H1 (cell line): ENCODE data around the gene TAF4. TPM values are rescaled to one million over a fixed set of nuclear protein-coding genes. Genes with fewer than 3 reads are reported as not detected.

Source experiments
- CTCF ChIA-PET: fragments of 300-600 bp; sonication (Branson Sonifier 250); formaldehyde crosslinking; loops from one replicate; lab custom pipeline; 2021; ENCODE audit not compliant: partially characterized antibody; lab: Charles Lee
- POLR2A ChIA-PET: fragments of 300-600 bp; sonication (Branson Sonifier 250); formaldehyde crosslinking; loops from one replicate; lab custom pipeline; 2021; ENCODE audit warnings: inconsistent platforms; ENCODE audit not compliant: partially characterized antibody; lab: Charles Lee
- DNase-seq, 2 experiments: peaks; one replicate each; pipeline versions ENCODE4 v3.0.0 to v3.0.0-alpha.2; 2010 to 2022; ENCODE audit warnings: low spot score in 2 of 2, low read depth in 1 of 2, mixed read lengths in 1 of 2
- FAIRE-seq: peaks from 2 replicates; lab custom pipeline; 2011; peaks lifted over from hg19 to GRCh38; lab: Jason Lieb, UNC
- H2AFZ ChIP-seq: 2 replicates; pipeline ENCODE4 v1.8.1; 2012; ENCODE audit warnings: low read length, inconsistent platforms
- H2AK5ac ChIP-seq: 2 replicates; pipeline ENCODE4 v1.6.1; 2013; ENCODE audit warnings: low read depth, low read length
- H2BK120ac ChIP-seq: replicated peaks from 2 replicates; pipeline ENCODE3; 2013; ENCODE audit warnings: low read depth, low read length, inconsistent platforms
- H2BK12ac ChIP-seq: 2 replicates; pipeline ENCODE4 v1.6.1; 2013; ENCODE audit warnings: low read depth, low read length
- H2BK15ac ChIP-seq: 2 replicates; pipeline ENCODE4 v1.6.1; 2013; ENCODE audit warnings: low read length
- H2BK20ac ChIP-seq: 2 replicates; pipeline ENCODE4 v1.6.1; 2013; ENCODE audit warnings: low read length
- H2BK5ac ChIP-seq: 2 replicates; pipeline ENCODE4 v1.6.1; 2013; ENCODE audit warnings: low read depth, low read length
- H3K14ac ChIP-seq: 2 replicates; pipeline ENCODE4 v1.6.1; 2013; ENCODE audit warnings: inconsistent platforms; ENCODE audit not compliant: insufficient read length
- H3K18ac ChIP-seq: 2 replicates; pipeline ENCODE4 v1.6.1; 2013; ENCODE audit warnings: low read length; ENCODE audit errors: extremely low read depth
- H3K23ac ChIP-seq: 2 replicates; pipeline ENCODE4 v1.6.1; 2013; ENCODE audit warnings: inconsistent platforms; ENCODE audit not compliant: insufficient read length
- H3K23me2 ChIP-seq: 2 replicates; pipeline ENCODE4 v1.6.1; 2013; ENCODE audit warnings: low read depth, low read length
- H3K27ac ChIP-seq: 2 replicates; pipeline ENCODE4 v1.6.1; 2011; ENCODE audit warnings: low read depth, low read length, inconsistent platforms
- H3K27me3 ChIP-seq, 4 experiments: replicated peaks in 1 of 4; 1 replicate in 1 of 4; 2 replicates in 3 of 4; pipeline versions ENCODE4 v1.6.1 to v1.8.1; 2011 to 2013; ENCODE audit warnings: low read length in 3 of 4, mild to moderate bottlenecking in 3 of 4, inconsistent platforms in 2 of 4, mixed read lengths in 2 of 4, moderate library complexity in 1 of 4; ENCODE audit not compliant: control insufficient read depth in 3 of 4, insufficient read depth in 3 of 4; ENCODE audit errors: extremely low read depth in 1 of 4
- H3K36me3 ChIP-seq, 4 experiments: 2 replicates each; pipeline versions ENCODE4 v1.6.1 to v1.8.1; 2011 to 2013; ENCODE audit warnings: mild to moderate bottlenecking in 4 of 4, low read length in 3 of 4, moderate library complexity in 2 of 4, control low read depth in 1 of 4, inconsistent platforms in 1 of 4; ENCODE audit not compliant: insufficient read depth in 4 of 4, control insufficient read depth in 2 of 4
- H3K4ac ChIP-seq: replicated peaks from 2 replicates; pipeline ENCODE3; 2013; ENCODE audit warnings: low read length, low read depth, mixed read lengths, inconsistent platforms; ENCODE audit not compliant: insufficient read length
- H3K4me1 ChIP-seq, 4 experiments: replicated peaks in 1 of 4; 1 replicate in 1 of 4; 2 replicates in 3 of 4; pipeline versions ENCODE4 v1.6.1 to v1.8.1; 2011 to 2013; ENCODE audit warnings: low read length in 3 of 4, inconsistent platforms in 2 of 4, mixed read lengths in 1 of 4; ENCODE audit not compliant: insufficient read depth in 4 of 4, control insufficient read depth in 3 of 4
- H3K4me2 ChIP-seq, 2 experiments: 2 replicates each; pipeline versions ENCODE4 v1.6.1 to v1.8.1; 2011 to 2013; ENCODE audit warnings: low read depth in 2 of 2, low read length in 2 of 2, control low read depth in 1 of 2, inconsistent platforms in 1 of 2, mild to moderate bottlenecking in 1 of 2; ENCODE audit not compliant: insufficient read depth in 1 of 2
- H3K4me3 ChIP-seq, 4 experiments: fragments of 200-600, 300-600 bp in 1 of 4; sonication (generic), shearing (Covaris generic), sonication (Bioruptor Twin) in 1 of 4; 2 replicates each; pipeline versions ENCODE4 v1.5.1 to v1.8.1; 2011 to 2016; ENCODE audit warnings: low read length in 4 of 4, low read depth in 3 of 4, control low read depth in 2 of 4, inconsistent platforms in 2 of 4, mild to moderate bottlenecking in 2 of 4, mixed read lengths in 1 of 4, moderate library complexity in 1 of 4; ENCODE audit not compliant: insufficient read depth in 2 of 4; ENCODE audit errors: extremely low read depth in 1 of 4
- H3K56ac ChIP-seq: replicated peaks from 2 replicates; pipeline ENCODE3; 2013; ENCODE audit warnings: low read depth, mild to moderate bottlenecking, mixed read lengths, low read length, inconsistent platforms; ENCODE audit not compliant: insufficient read length
- H3K79me1 ChIP-seq: 2 replicates; pipeline ENCODE4 v1.6.1; 2013; ENCODE audit warnings: low read depth, low read length, control low read depth
- H3K79me2 ChIP-seq, 2 experiments: 2 replicates each; pipeline versions ENCODE4 v1.6.1 to v1.8.1; 2012 to 2013; ENCODE audit warnings: low read length in 2 of 2, mild to moderate bottlenecking in 2 of 2, inconsistent platforms in 1 of 2; ENCODE audit not compliant: insufficient read depth in 2 of 2, control insufficient read depth in 1 of 2
- H3K9ac ChIP-seq, 4 experiments: replicated peaks in 1 of 4; 1 replicate in 1 of 4; 2 replicates in 3 of 4; pipeline versions ENCODE4 v1.6.1 to v1.8.1; 2011 to 2013; ENCODE audit warnings: low read depth in 3 of 4, low read length in 3 of 4, control low read depth in 2 of 4, mild to moderate bottlenecking in 2 of 4, moderate library complexity in 2 of 4, inconsistent platforms in 1 of 4; ENCODE audit errors: extremely low read depth in 1 of 4
- H3K9me3 ChIP-seq, 2 experiments: 2 replicates each; pipeline versions ENCODE4 v1.6.1 to v1.8.1; 2012 to 2013; ENCODE audit warnings: mild to moderate bottlenecking in 2 of 2, moderate library complexity in 2 of 2, control low read depth in 1 of 2, inconsistent platforms in 1 of 2, low read depth in 1 of 2, low read length in 1 of 2, mixed read lengths in 1 of 2; ENCODE audit not compliant: insufficient read depth in 2 of 2
- H4K20me1 ChIP-seq, 2 experiments: replicated peaks in 1 of 2; 2 replicates each; pipeline versions ENCODE3 to v1.8.1; 2011 to 2013; ENCODE audit warnings: inconsistent platforms in 2 of 2, low read length in 2 of 2, mild to moderate bottlenecking in 1 of 2; ENCODE audit not compliant: insufficient read depth in 2 of 2, control insufficient read depth in 1 of 2
- H4K5ac ChIP-seq: 2 replicates; pipeline ENCODE4 v1.6.1; 2013; ENCODE audit warnings: low read length, low read depth, mixed read lengths, inconsistent platforms; ENCODE audit not compliant: insufficient read length
- H4K8ac ChIP-seq: 2 replicates; pipeline ENCODE4 v1.8.0; 2013; ENCODE audit warnings: mild to moderate bottlenecking, moderate library complexity, low read length, inconsistent platforms; ENCODE audit not compliant: insufficient read depth; ENCODE audit errors: extremely low read depth
- H4K91ac ChIP-seq: replicated peaks from 2 replicates; pipeline ENCODE3; 2013; ENCODE audit warnings: low read length, mixed read lengths, inconsistent platforms; ENCODE audit not compliant: insufficient read length
- KDM1A ChIP-seq: fragments of 200-600, 300-600 bp; sonication (generic); IDR thresholded peaks from 2 replicates; pipeline ENCODE4 v1.7.1; 2016; ENCODE audit warnings: mild to moderate bottlenecking, low read length, borderline replicate concordance
- WGBS, 2 experiments: shearing (Covaris generic) in 1 of 2; methylation state at CpG; one replicate each; pipeline versions ENCODE4 v1.1.6 to v1.1.7; 2013 to 2015; ENCODE audit warnings: low lambda C conversion rate in 2 of 2, mixed read lengths in 2 of 2, inconsistent platforms in 1 of 2, low coverage in 1 of 2, missing lambda C conversion rate in 1 of 2; ENCODE audit not compliant: insufficient replicate concordance in 2 of 2, insufficient coverage in 1 of 2, insufficient read length in 1 of 2; ENCODE audit errors: extremely low coverage in 1 of 2, missing lambda C conversion rate in 1 of 2; 5-methylcytosine and 5-hydroxymethylcytosine counted together
- polyA plus RNA-seq, 7 experiments: library from polyadenylated mRNA; depleted of rRNA in 3 of 7; stranded (reverse) in 5 of 7; unstranded in 2 of 7; fragments of >200 nt in 5 of 7; fragments of 200-250 nt in 2 of 7; gene quantifications; 1 replicate in 5 of 7; 2 replicates in 1 of 7; 4 replicates in 1 of 7; pipeline versions ENCODE4 v1.2.1 to v1.2.3, GENCODE V29; 2011 to 2013; ENCODE audit warnings: missing spikeins in 2 of 7, mixed read lengths in 2 of 7
- total RNA-seq: library from RNA; stranded (reverse); fragmentation: NEBNext Ultra II Directional; extraction: Animal tissue kit (Norgen Biotek cat#: 25700); gene quantifications from 2 replicates; pipeline ENCODE4 v1.2.1, GENCODE V29; 2021

Gene TAF4
- total and polyA plus RNA-seq, 2 of the 8 experiments (the other 6 are each of a cell fraction or from before 2014, with no cell fraction given): 16.0 to 30.1 TPM

GRCh38 chr20:61929561-61929960 is 136.1 kb downstream of the TAF4 start:
- H3K36me3 ChIP-seq: no peaks in the 10 kb centered on the region; a peak in 1 of 8 replicates
- no peak overlapping the region for H2AFZ ChIP-seq
- no peak overlapping the region for H2BK5ac ChIP-seq
- no peak overlapping the region for H3K18ac ChIP-seq
- no peaks in the 10 kb centered on the region for H3K79me2 ChIP-seq
- H3K27me3 ChIP-seq: peaks cover 0 to 2% (median 0%) of the 10 kb centered on the region in 4 experiments; a peak in 1 of 7 replicates
- no peak overlapping the region for H2BK12ac ChIP-seq
- no peak overlapping the region for H3K56ac ChIP-seq
- no peak overlapping the region for H3K4me3 ChIP-seq
- H3K14ac ChIP-seq: no peak overlapping the region
- no peak overlapping the region for H2BK15ac ChIP-seq
- H4K8ac ChIP-seq: peak overlapping the region; percentile 51; the same call in 1 of the 2 replicates
- H3K9me3 ChIP-seq: no peaks in the 10 kb centered on the region; a peak in 1 of 4 replicates
- H2BK20ac ChIP-seq: no peak overlapping the region
- H3K79me1 ChIP-seq: no peaks in the 10 kb centered on the region
- H3K27ac ChIP-seq: no peak overlapping the region
- H2AK5ac ChIP-seq: 0 out of 2 replicates have a peak overlapping the region, but pooled peaks have one; percentile 75
- no peak overlapping the region for H3K9ac ChIP-seq
- FAIRE-seq (no peak), DNase-seq (no peak)
- ChIA-PET POLR2A (no interaction called here), CTCF (no interaction called here)
- H3K4me1 ChIP-seq: peaks cover 0 to 11% (median 3%) of the 10 kb centered on the region in 4 experiments; a peak in 3 of 7 replicates
- no peak overlapping the region for H4K5ac ChIP-seq
- 93% methylated on average over 12 of the region's 12 CpGs; no CpG with 5 or more reads in 1 of the 2 experiments for WGBS, 2 experiments
- H3K23me2 ChIP-seq: no peaks in the 10 kb centered on the region
- no peak overlapping the region for H3K4ac ChIP-seq
- TF ChIP-seq KDM1A: no peak
- no peak overlapping the region for H3K4me2 ChIP-seq
- H4K20me1 ChIP-seq: peaks cover 0 to 3% of the 10 kb centered on the region in 2 experiments
- H4K91ac ChIP-seq: no peak overlapping the region
- H3K23ac ChIP-seq: no peak overlapping the region
- H2BK120ac ChIP-seq: no peak overlapping the region
